Ishikawa (cell line): ENCODE measurements around the gene ANAPC2.

Experiments used
- EP300 ChIP-seq: IDR thresholded peaks from 2 replicates; pipeline ENCODE4 v1.6.1; 2012; ENCODE audit warnings: borderline replicate concordance
- NFIC ChIP-seq: IDR thresholded peaks from 2 replicates; pipeline ENCODE4 v1.6.1; 2012
- TAF1 ChIP-seq: IDR thresholded peaks from 2 replicates; pipeline ENCODE4 v1.6.1; 2012; ENCODE audit warnings: low read depth, mild to moderate bottlenecking
- YY1 ChIP-seq: IDR thresholded peaks from 2 replicates; pipeline ENCODE4 v1.6.1; 2012; ENCODE audit warnings: low read depth

GRCh38 chr9:137136261-137136880 lies 52.0 kb downstream of the ANAPC2 start:
- no peak for TF ChIP-seq NFIC
- TF ChIP-seq EP300 = no peak
- TF ChIP-seq TAF1 = no peak
- TF ChIP-seq YY1 = no peak
